HUES48 (cell line): ENCODE data around the gene LAS1L.
"Not testable (repeated sequence)": the region's sequence is repeated elsewhere in the genome, so short reads cannot be mapped to it uniquely, and the experiment has no call there.

Experiments
- H3K27ac ChIP-seq: one replicate; pipeline ENCODE4 v1.7.0; 2013; ENCODE audit warnings: low read depth, low read length, inconsistent platforms
- H3K27me3 ChIP-seq: 2 replicates; pipeline ENCODE4 v1.6.1; 2013; ENCODE audit warnings: mild to moderate bottlenecking, low read length; ENCODE audit not compliant: control insufficient read depth, insufficient read depth
- H3K36me3 ChIP-seq: 2 replicates; pipeline ENCODE4 v1.6.1; 2013; ENCODE audit warnings: low read length; ENCODE audit not compliant: control insufficient read depth, insufficient read depth
- H3K4me1 ChIP-seq: 2 replicates; pipeline ENCODE4 v1.6.1; 2013; ENCODE audit warnings: mild to moderate bottlenecking, low read length; ENCODE audit not compliant: control insufficient read depth, insufficient read depth
- H3K4me3 ChIP-seq: 2 replicates; pipeline ENCODE4 v1.5.1; 2013; ENCODE audit warnings: mild to moderate bottlenecking, low read depth, low read length
- H3K9ac ChIP-seq: 2 replicates; pipeline ENCODE4 v1.6.1; 2013; ENCODE audit warnings: mild to moderate bottlenecking, low read depth, low read length, moderate library complexity
- H3K9me3 ChIP-seq: 2 replicates; pipeline ENCODE4 v1.6.1; 2013; ENCODE audit warnings: low read length; ENCODE audit not compliant: control insufficient read depth, insufficient read depth

The LAS1L gene

DNA sequence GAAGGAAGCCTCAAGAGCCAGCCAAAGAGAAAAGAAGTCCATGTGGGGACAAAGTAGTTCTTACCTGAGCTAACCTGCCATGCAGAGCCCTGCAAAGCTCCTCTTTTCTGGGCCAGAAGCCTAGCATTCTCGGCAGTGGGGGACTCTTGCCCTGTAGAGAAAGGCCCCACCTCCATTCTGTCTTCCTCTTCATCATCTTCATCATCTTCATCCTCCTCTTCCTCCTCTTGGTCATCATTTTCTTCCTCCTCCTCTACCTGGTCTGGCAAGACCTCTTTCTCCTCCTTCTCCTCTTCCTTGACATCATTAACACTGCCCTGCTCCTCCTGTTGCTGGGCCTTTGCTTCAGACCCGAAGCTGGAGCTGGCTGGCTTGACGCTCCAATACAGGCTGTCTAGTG, 16.7 kb downstream of the LAS1L start:
- Histone ChIP-seq H3K27me3 (no peaks in the 10 kb centered on the region), H3K4me3 (no peak overlapping the region), H3K9me3 (peaks cover 46% of the 10 kb centered on the region), H3K4me1 (no peaks in the 10 kb centered on the region), H3K27ac (no peak overlapping the region), H3K9ac (no peak overlapping the region), H3K36me3 (peaks cover 82% of the 10 kb centered on the region)

DNA sequence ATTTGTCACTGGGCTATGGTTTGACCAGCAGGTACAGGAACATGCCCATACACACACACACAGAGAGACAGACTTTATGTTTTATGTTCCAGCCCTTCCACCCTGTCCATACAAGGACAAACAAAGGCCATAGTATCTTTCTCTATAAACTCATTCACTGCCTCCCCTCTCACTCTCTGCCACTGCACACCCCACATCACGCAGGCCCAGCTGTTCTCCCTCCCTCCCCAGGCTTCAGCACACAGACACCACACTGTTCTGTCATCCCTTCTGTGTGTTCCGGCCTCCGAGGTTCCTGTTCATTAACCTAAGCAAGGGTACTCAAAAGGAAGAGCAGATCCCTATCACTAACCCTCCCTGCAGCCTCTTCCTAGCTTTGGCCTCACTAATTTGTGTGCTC, 17.8 kb downstream of the LAS1L start:
- Histone ChIP-seq H3K4me3 (no peak overlapping the region), H3K4me1 (no peaks in the 10 kb centered on the region), H3K36me3 (peaks cover 80% of the 10 kb centered on the region), H3K27me3 (no peaks in the 10 kb centered on the region), H3K9me3 (peaks cover 39% of the 10 kb centered on the region), H3K27ac (no peak overlapping the region), H3K9ac (no peak overlapping the region)

DNA sequence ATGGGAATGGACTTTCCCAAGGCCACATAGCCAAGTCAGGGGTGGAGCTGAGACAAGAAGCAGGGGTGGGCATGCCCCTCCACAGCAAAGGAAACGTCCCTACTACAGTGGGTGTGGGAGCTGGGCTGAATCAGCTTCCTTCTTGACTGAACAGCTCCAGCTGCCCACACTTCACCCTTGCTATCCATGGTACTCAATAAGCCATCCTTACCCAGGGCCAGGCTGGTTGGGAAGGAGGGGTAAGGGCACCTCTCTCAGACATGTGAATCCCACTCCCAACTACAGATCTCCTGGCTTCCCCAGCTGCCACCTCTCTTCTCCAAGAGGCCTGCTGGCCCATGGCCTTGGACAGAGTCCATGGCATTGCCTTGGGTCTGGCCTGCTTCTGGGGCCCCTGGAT, 21.0 kb downstream of the LAS1L start:
- Histone ChIP-seq H3K9ac (no peak overlapping the region), H3K27me3 (no peaks in the 10 kb centered on the region), H3K4me1 (no peaks in the 10 kb centered on the region), H3K9me3 (peaks cover 39% of the 10 kb centered on the region), H3K4me3 (no peak overlapping the region), H3K36me3 (peaks cover 63% of the 10 kb centered on the region), H3K27ac (no peak overlapping the region)

DNA sequence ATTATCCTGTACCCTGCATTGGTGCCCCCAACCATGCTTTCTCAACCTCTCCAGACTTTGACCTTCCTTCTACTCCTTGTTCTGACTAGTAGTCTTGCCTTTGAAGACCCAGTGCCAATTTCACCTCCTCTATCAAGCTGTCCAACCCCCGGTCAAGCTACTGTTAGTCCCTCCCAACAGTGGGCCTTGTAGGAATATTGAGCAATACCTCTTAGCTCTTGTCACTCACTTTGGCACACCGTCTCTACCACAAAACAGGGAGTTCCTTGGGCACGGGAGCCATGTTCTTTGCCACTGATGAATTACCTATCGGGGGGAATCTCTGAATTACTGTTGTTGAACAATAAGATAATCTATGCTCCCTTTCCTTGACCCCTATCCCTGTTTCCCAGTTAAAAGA, 25.2 kb downstream of the LAS1L start:
- Histone ChIP-seq H3K9ac (no peak overlapping the region), H3K36me3 (peaks cover 44% of the 10 kb centered on the region), H3K4me1 (no peaks in the 10 kb centered on the region; the same call in 1 of the 2 replicates), H3K27me3 (no peaks in the 10 kb centered on the region), H3K27ac (no peak overlapping the region), H3K9me3 (peaks cover 38% of the 10 kb centered on the region), H3K4me3 (no peak overlapping the region)

DNA sequence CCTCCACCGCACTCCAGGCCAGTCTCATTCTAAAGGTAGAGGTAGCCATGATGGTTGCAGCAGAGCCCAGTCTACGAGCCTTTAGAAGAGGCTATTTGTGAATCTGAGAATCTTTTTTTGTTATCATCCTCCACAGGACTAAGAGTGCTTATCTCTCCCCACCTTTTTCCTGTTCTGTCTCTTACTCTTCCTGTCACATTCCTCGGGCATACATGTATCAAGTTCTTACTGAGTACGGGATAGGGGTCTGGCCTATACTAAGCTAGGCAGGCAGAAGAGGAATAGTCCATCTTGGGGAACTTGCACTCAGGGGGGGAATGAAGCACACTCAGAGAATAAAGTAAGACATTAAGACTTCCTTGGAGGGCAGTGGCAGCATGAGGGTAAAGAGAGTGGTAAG, 25.7 kb downstream of the LAS1L start:
- H3K4me3 ChIP-seq: no peak overlapping the region
- peaks cover 40% of the 10 kb centered on the region; the same call in 1 of the 2 replicates for H3K36me3 ChIP-seq
- H3K9me3 ChIP-seq: peaks cover 40% of the 10 kb centered on the region
- no peak overlapping the region for H3K27ac ChIP-seq
- no peaks in the 10 kb centered on the region; the same call in 1 of the 2 replicates for H3K4me1 ChIP-seq
- no peak overlapping the region for H3K9ac ChIP-seq
- H3K27me3 ChIP-seq: no peaks in the 10 kb centered on the region

DNA sequence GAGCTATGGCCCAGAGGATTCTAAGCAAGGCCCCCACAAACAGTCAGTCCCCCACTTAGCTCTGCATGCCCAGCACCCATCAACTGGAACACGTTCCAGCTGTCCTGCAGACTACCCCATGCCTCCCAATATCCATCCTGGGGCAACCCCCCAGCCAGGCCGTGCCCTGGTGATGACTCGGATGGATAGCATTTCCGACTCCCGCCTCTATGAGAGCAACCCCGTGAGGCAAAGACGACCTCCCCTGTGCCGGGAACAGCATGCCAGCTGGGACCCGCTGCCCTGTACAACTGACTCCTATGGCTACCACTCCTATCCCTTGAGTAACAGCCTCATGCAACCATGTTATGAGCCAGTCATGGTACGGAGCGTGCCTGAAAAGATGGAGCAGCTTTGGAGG, 32.0 kb downstream of the LAS1L start:
- H3K36me3 ChIP-seq: peaks cover 10% of the 10 kb centered on the region; the same call in 1 of the 2 replicates
- H3K4me1 ChIP-seq: no peaks in the 10 kb centered on the region; the same call in 1 of the 2 replicates
- no peak overlapping the region for H3K9ac ChIP-seq
- peaks cover 36% of the 10 kb centered on the region; the same call in 1 of the 2 replicates for H3K9me3 ChIP-seq
- H3K4me3 ChIP-seq: no peak overlapping the region
- H3K27me3 ChIP-seq: no peaks in the 10 kb centered on the region
- no peak overlapping the region for H3K27ac ChIP-seq

DNA sequence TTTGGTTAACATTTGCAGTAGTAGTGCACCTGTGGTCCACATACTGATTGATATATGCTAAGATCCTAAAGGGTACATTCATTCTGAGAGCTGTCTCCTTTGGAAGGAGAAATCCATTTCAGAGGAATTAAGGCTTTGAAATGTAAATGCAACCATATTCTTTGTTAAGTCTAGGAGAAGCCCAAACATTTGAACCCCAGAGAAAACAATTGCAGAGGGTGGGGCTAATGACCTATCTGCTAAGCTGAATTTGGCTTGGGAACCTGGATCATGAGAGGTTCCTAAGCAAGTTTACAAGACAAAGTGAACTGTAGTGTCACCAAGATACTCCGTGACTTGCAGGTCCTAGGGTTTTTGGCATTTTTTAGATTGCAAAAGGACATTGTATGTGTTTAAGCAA, 41.2 kb downstream of the LAS1L start:
- Histone ChIP-seq H3K9me3 (peaks cover 19% of the 10 kb centered on the region), H3K36me3 (no peaks in the 10 kb centered on the region), H3K9ac (no peak overlapping the region), H3K27ac (peak overlapping the region; percentile 3), H3K27me3 (no peaks in the 10 kb centered on the region), H3K4me3 (no peak overlapping the region), H3K4me1 (peaks cover 13% of the 10 kb centered on the region)

DNA sequence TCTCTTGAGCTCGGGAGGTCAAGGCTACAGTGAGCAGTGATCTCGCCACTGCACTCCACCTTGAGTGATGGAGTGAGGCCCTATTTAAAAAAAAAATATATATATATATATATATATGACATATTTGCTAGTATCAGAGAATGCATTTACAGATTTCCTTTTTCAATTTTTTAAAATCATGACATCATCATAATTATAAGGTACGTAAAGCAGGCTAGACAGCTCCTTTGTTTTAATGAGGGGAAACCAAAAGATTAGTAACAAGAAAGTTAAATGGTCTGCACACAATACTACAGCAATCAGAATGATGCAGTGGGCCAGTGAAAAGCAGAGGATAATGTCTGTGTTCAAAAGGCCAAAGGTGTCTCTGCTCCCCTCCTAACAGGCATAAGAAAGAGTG, 43.0 kb downstream of the LAS1L start:
- H3K27me3 ChIP-seq: no peaks in the 10 kb centered on the region
- H3K9ac ChIP-seq: no peak overlapping the region
- H3K27ac ChIP-seq: no peak overlapping the region
- H3K4me1 ChIP-seq: peaks cover 16% of the 10 kb centered on the region
- no peaks in the 10 kb centered on the region for H3K36me3 ChIP-seq
- peaks cover 20% of the 10 kb centered on the region for H3K9me3 ChIP-seq
- no peak overlapping the region for H3K4me3 ChIP-seq

DNA sequence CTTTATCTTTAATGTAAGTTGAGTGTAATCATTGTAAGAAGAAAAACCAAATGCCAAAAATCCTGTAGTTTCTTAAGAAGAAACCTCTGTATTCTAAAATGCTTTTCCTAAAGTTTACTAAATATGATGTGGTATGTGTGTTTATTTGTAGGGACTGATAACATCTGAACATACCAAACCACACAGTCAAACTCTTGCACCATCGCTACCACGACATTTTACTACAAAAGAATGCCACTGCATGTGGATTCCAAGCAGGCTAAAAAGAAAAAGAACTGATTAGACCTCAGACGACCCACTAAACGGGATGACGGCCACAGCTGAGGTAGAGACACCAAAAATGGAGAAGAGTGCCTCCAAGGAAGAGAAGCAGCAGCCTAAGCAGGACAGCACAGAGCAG, 46.1 kb downstream of the LAS1L start:
- Histone ChIP-seq H3K27ac (no peak overlapping the region), H3K27me3 (no peaks in the 10 kb centered on the region), H3K4me1 (peaks cover 12% of the 10 kb centered on the region; the same call in 1 of the 2 replicates), H3K9me3 (peaks cover 28% of the 10 kb centered on the region), H3K36me3 (no peaks in the 10 kb centered on the region), H3K9ac (no peak overlapping the region), H3K4me3 (no peak overlapping the region)

DNA sequence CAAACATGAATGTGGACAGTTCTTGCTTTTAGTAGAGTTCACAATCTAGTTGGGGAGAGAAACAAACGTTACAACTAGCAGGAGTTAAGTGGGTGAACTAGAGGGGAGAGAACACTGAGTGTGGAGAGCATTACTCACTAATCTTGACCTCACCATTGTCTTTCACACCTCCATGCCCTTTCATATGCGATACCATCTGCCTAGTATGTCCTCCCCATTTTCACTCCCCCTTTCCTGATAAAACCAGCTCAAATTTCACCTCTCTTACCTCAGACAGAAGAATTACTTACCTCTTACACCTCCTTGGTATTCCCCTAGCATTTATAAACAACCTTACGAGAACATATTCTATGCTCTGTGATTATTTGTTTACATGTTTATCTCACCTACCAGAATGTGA, 53.6 kb downstream of the LAS1L start:
- H3K27ac ChIP-seq: peak overlapping the region; percentile 81
- no peaks in the 10 kb centered on the region for H3K27me3 ChIP-seq
- no peaks in the 10 kb centered on the region for H3K36me3 ChIP-seq
- 0 out of 2 replicates have a peak overlapping the region, but pooled peaks have one; percentile 3 for H3K4me3 ChIP-seq
- peaks cover 44% of the 10 kb centered on the region for H3K9me3 ChIP-seq
- H3K4me1 ChIP-seq: peaks cover 21% of the 10 kb centered on the region
- H3K9ac ChIP-seq: no peak overlapping the region

DNA sequence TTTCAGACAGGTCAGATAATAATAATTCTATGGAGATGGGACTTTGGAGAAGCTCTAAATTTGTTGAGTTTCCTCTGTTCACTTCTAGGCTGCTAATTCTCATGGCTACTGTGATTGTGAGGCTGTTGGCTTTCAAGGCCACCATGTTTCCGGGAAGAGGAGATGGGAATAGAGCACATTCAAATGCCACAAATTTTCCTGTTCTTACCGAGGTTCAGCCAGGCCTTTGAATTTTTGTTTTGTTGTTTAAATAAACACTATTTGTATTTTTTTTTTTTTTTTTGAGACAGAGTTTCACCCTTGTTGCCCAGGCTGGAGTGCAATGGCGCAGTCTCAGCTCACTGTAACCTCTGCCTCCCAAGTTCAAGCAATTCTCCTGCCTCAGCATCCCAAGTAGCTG, 55.5 kb downstream of the LAS1L start:
- H3K9me3 ChIP-seq: peaks cover 45% of the 10 kb centered on the region
- not testable (repeated sequence) for H3K27ac ChIP-seq, H3K27me3 ChIP-seq, H3K9ac ChIP-seq, H3K36me3 ChIP-seq, H3K4me3 ChIP-seq
- peaks cover 19% of the 10 kb centered on the region for H3K4me1 ChIP-seq

DNA sequence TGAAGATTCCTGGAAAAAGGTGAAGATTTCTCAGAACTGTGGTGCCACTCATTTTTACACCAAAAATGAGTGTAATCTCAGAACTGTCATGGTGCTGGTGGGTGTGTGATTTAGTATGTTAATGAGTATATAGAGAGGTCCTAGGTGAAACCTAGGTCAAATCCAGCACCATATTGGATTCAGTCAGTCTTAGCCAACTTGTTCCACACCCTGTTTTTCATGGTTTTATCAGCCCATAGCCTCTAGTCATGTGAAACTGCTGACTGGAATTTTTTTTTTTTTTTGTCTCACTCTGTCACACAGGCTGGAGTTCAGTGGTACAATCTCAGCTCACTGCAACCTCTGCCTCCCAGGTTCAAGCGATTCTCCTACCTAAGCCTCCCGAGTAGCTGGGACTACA, 58.0 kb downstream of the LAS1L start:
- H3K9ac ChIP-seq: no peak overlapping the region
- no peak overlapping the region for H3K4me3 ChIP-seq
- peaks cover 48% of the 10 kb centered on the region for H3K9me3 ChIP-seq
- peaks cover 10% of the 10 kb centered on the region; the same call in 1 of the 2 replicates for H3K4me1 ChIP-seq
- H3K36me3 ChIP-seq: no peaks in the 10 kb centered on the region
- no peaks in the 10 kb centered on the region for H3K27me3 ChIP-seq
- H3K27ac ChIP-seq: no peak overlapping the region
